Liver (tissue), 9 donors: ENCODE results near the gene ISG15. TPM values are rescaled to one million over a fixed set of nuclear protein-coding genes. Genes with fewer than 3 reads are reported as not detected.

Source experiments
- DNase-seq: peaks from one replicate; pipeline ENCODE4 v3.0.0-alpha.2; 2017; ENCODE audit warnings: low spot score
- H3K27ac ChIP-seq, 2 donors: one replicate each; pipeline ENCODE4 v1.7.0; 2013; ENCODE audit warnings: inconsistent platforms in 2 of 2, low read length in 2 of 2, control low read depth in 1 of 2, low read depth in 1 of 2, mild to moderate bottlenecking in 1 of 2
- H3K27me3 ChIP-seq, 4 donors: one replicate each; pipeline versions ENCODE4 v1.6.1 to v1.7.0; 2013; ENCODE audit warnings: low read length in 3 of 4, inconsistent platforms in 1 of 4, mild to moderate bottlenecking in 1 of 4, moderate library complexity in 1 of 4; ENCODE audit not compliant: control insufficient read depth in 4 of 4, insufficient read depth in 4 of 4
- H3K36me3 ChIP-seq, 4 donors: one replicate each; pipeline versions ENCODE4 v1.6.1 to v1.7.0; 2013; ENCODE audit warnings: low read length in 3 of 4, mild to moderate bottlenecking in 3 of 4, low read depth in 1 of 4, moderate library complexity in 1 of 4; ENCODE audit not compliant: control insufficient read depth in 4 of 4, insufficient read depth in 3 of 4
- H3K4me1 ChIP-seq, 4 donors: one replicate each; pipeline versions ENCODE4 v1.6.1 to v1.7.0; 2013; ENCODE audit warnings: low read length in 3 of 4, mild to moderate bottlenecking in 3 of 4, moderate library complexity in 1 of 4; ENCODE audit not compliant: control insufficient read depth in 4 of 4, insufficient read depth in 4 of 4
- H3K4me3 ChIP-seq, 3 donors: one replicate each; pipeline versions ENCODE4 v1.6.1 to v1.7.0; 2013; ENCODE audit warnings: low read length in 3 of 3, control low read depth in 1 of 3, low read depth in 1 of 3, mild to moderate bottlenecking in 1 of 3
- H3K9ac ChIP-seq, 2 donors: one replicate each; pipeline ENCODE4 v1.7.0; 2013; ENCODE audit warnings: low read length in 2 of 2, mild to moderate bottlenecking in 2 of 2, moderate library complexity in 2 of 2, control low read depth in 1 of 2, low read depth in 1 of 2
- H3K9me3 ChIP-seq, 4 donors: one replicate each; pipeline versions ENCODE4 v1.6.1 to v1.7.0; 2013; ENCODE audit warnings: low read length in 3 of 4; ENCODE audit not compliant: control insufficient read depth in 4 of 4
- EGR1 ChIP-seq, 2 donors: IDR thresholded peaks; 2 replicates each; pipeline ENCODE4 v1.6.1; 2016 to 2018; ENCODE audit warnings: antibody characterized with exemption in 2 of 2, low read depth in 2 of 2
- FOXA1 ChIP-seq: IDR thresholded peaks from 2 replicates; pipeline ENCODE4 v1.6.1; 2016; ENCODE audit warnings: antibody characterized with exemption
- FOXA2 ChIP-seq: IDR thresholded peaks from 2 replicates; pipeline ENCODE4 v1.6.1; 2016; ENCODE audit warnings: antibody characterized with exemption
- GABPA ChIP-seq, 2 donors: IDR thresholded peaks in 1 of 2; conservative IDR thresholded peaks in 1 of 2; 2 replicates each; pipeline ENCODE4 v1.6.1; 2016; ENCODE audit warnings: antibody characterized with exemption in 2 of 2, mild to moderate bottlenecking in 1 of 2, moderate library complexity in 1 of 2
- HNF4A ChIP-seq, 2 donors: conservative IDR thresholded peaks; 2 replicates each; pipeline ENCODE4 v1.6.1; 2016; ENCODE audit warnings: antibody characterized with exemption in 2 of 2, mild to moderate bottlenecking in 2 of 2
- HNF4G ChIP-seq: IDR thresholded peaks from 2 replicates; pipeline ENCODE4 v1.6.1; 2016; ENCODE audit warnings: antibody characterized with exemption
- JUND ChIP-seq, 2 donors: IDR thresholded peaks; 2 replicates each; pipeline ENCODE4 v1.6.1; 2016; ENCODE audit warnings: antibody characterized with exemption in 2 of 2
- NR2F2 ChIP-seq: IDR thresholded peaks from 2 replicates; pipeline ENCODE4 v1.6.1; 2016; ENCODE audit warnings: antibody characterized with exemption
- RAD21 ChIP-seq, 2 donors: IDR thresholded peaks; 2 replicates each; pipeline ENCODE4 v1.6.1; 2016; ENCODE audit warnings: antibody characterized with exemption in 2 of 2, mild to moderate bottlenecking in 2 of 2
- RXRA ChIP-seq, 2 donors: IDR thresholded peaks; 2 replicates each; pipeline ENCODE4 v1.6.1; 2017 to 2018; ENCODE audit warnings: antibody characterized with exemption in 2 of 2, mild to moderate bottlenecking in 1 of 2
- SP1 ChIP-seq: IDR thresholded peaks from 2 replicates; pipeline ENCODE4 v1.6.1; 2018; ENCODE audit warnings: antibody characterized with exemption, mild to moderate bottlenecking
- TAF1 ChIP-seq: conservative IDR thresholded peaks from 2 replicates; pipeline ENCODE4 v1.6.1; 2016; ENCODE audit warnings: antibody characterized with exemption, mild to moderate bottlenecking
- YY1 ChIP-seq: IDR thresholded peaks from 2 replicates; pipeline ENCODE4 v1.6.1; 2016; ENCODE audit warnings: antibody characterized with exemption, mild to moderate bottlenecking
- WGBS: extraction: QIAGEN DNeasy Blood & Tissue Kit; methylation state at CpG from one replicate; pipeline ENCODE4 v1.1.7; 2013; 5-methylcytosine and 5-hydroxymethylcytosine counted together
- polyA plus RNA-seq, 2 donors: library from polyadenylated mRNA; stranded (reverse) in 1 of 2; unstranded in 1 of 2; fragments of 200-250 nt in 1 of 2; fragments of >200 nt in 1 of 2; fragmentation: Nextera tagmentation in 1 of 2; extraction: Ambion mirVana in 1 of 2; gene quantifications; one replicate each; pipeline versions ENCODE4 v1.2.1 to v1.2.3, GENCODE V29; 2013 to 2015
- total RNA-seq, 2 donors: library from RNA; depleted of rRNA; stranded (reverse); fragments of >200 nt; gene quantifications; one replicate each; pipeline ENCODE4 v1.2.3, GENCODE V29; 2014
- TF ChIP-seq, protein P1 (sequence below): fragments of 150-350 bp; IDR thresholded peaks from 2 replicates; pipeline ENCODE4 v1.5.1; 2017; ENCODE audit warnings: improper control_type of control experiment, low read depth, low read length; ENCODE audit not compliant: missing input control
- TF ChIP-seq, protein P2 (sequence below): IDR thresholded peaks from 2 replicates; pipeline ENCODE4 v1.6.1; 2016; ENCODE audit warnings: antibody characterized with exemption
- TF ChIP-seq, protein P3 (sequence below): IDR thresholded peaks from 2 replicates; pipeline ENCODE4 v1.6.1; 2016; ENCODE audit warnings: antibody characterized with exemption, mild to moderate bottlenecking
- TF ChIP-seq, protein P4 (sequence below): IDR thresholded peaks from 2 replicates; pipeline ENCODE4 v1.6.1; 2016; ENCODE audit warnings: antibody characterized with exemption
- TF ChIP-seq, protein P5 (sequence below): IDR thresholded peaks from 2 replicates; pipeline ENCODE4 v1.6.1; 2016; ENCODE audit warnings: antibody characterized with exemption
- donor health status: healthy.
- donor health status: healthy.
- donor health status: healthy.
- donor health status: healthy.
- donor health status: healthy.

The ISG15 gene
- total and polyA plus RNA-seq, 4 donors: 9.3 to 89.4 (median 56.5) TPM

DNA sequence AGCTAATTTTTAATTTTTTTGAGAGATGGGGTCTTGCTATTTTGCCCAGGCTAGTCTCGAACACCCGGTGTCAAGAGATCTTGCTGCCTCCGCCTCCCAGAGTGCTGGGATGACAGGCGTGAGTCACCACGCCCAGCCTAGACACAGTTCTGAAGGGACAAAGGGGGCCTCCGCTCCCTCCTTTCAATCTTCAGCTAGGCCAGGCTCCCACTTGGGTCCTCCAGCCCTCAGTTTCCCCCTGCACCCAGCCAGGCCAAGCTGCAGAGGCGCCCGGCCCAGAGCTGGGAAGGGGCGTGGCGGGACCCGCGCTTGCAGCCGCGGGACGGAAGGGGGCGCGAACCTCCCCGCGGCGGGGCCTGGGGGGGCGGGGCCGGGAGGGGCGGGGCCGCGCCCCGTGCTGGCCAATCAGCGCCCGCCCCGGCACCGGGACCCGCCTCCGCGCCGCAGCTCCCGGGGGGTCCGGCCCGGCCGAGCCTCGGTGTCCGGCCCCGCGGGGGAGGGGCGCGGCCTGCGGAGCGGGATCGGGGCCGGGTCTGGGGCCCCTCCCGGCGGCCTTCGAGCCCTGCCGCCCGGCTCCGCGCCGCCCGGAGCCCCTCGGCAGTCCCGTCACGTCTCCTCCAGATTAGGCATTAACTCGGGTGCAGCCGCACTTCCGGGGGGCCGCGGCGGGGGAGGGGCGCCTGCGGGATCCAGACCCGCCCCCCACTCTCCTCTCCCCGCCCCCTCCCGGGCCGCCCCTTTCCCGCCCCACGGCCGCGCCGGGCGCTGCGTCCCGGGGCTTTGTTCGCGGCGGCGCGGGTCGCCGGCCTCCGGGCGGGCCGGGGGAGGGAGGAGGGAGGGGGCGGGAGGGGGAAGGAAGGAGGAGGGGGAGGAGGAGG is 6.1 kb downstream of the ISG15 start:
- TF ChIP-seq RAD21 (IDR thresholded peaks at IDR 0.05) (peak in 1 of 2 donors; percentile 11), HNF4G (no peak)
- TF ChIP-seq, protein P1, sequence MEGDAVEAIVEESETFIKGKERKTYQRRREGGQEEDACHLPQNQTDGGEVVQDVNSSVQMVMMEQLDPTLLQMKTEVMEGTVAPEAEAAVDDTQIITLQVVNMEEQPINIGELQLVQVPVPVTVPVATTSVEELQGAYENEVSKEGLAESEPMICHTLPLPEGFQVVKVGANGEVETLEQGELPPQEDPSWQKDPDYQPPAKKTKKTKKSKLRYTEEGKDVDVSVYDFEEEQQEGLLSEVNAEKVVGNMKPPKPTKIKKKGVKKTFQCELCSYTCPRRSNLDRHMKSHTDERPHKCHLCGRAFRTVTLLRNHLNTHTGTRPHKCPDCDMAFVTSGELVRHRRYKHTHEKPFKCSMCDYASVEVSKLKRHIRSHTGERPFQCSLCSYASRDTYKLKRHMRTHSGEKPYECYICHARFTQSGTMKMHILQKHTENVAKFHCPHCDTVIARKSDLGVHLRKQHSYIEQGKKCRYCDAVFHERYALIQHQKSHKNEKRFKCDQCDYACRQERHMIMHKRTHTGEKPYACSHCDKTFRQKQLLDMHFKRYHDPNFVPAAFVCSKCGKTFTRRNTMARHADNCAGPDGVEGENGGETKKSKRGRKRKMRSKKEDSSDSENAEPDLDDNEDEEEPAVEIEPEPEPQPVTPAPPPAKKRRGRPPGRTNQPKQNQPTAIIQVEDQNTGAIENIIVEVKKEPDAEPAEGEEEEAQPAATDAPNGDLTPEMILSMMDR: peak; percentile 45
- Histone ChIP-seq H3K4me1 (peaks cover 4 to 13% (median 7%) of the 10 kb centered on the region in 4 donors), H3K4me3 (peak overlapping the region in 1 of 3 donors; percentile 91), H3K9me3 (no peaks in the 10 kb centered on the region), H3K36me3 (no peaks in the 10 kb centered on the region), H3K27me3 (no peaks in the 10 kb centered on the region), H3K9ac (no peak overlapping the region), H3K27ac (peak overlapping the region; percentile 31 to 35)
- WGBS: 3% methylated on average over 80 of the region's 91 CpGs
- peak; percentile 83 for DNase-seq

DNA sequence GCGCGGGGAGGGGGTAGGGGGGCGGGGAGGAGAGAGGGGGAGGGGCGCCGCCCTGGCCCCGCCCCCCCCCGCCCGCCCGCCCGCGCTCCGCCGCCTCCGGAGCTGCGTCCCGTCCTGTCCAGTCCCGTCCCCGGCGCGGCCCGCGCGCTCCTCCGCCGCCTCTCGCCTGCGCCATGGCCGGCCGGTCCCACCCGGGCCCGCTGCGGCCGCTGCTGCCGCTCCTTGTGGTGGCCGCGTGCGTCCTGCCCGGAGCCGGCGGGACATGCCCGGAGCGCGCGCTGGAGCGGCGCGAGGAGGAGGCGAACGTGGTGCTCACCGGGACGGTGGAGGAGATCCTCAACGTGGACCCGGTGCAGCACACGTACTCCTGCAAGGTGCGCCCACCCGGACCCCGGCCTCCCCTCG is 6.7 kb downstream of the ISG15 start, which contains the start of gene AGRN:
AGRN (plus strand) TSS at position 121 of the 405 bp plus-strand sequence; CDS start at position 174, 53 bp downstream.
- Histone ChIP-seq H3K36me3 (no peaks in the 10 kb centered on the region), H3K4me3 (peak within 1 kb of the TSS; percentile 65 to 91 (median 77)), H3K4me1 (peaks cover 3 to 10% (median 7%) of the 10 kb centered on the region in 4 donors), H3K27me3 (no peaks in the 10 kb centered on the region), H3K27ac (peak within 1 kb of the TSS; percentile 31 to 35), H3K9ac (no peak within 1 kb of the TSS), H3K9me3 (no peaks in the 10 kb centered on the region)
- WGBS: under 1% methylated on average over 57 of the region's 58 CpGs
- TF ChIP-seq RXRA (IDR thresholded peaks at IDR 0.05): no peak
- no peak for TF ChIP-seq HNF4A (conservative IDR thresholded peaks at IDR 0.05)
- no peak for TF ChIP-seq HNF4G
- TF ChIP-seq GABPA (IDR thresholded peaks at IDR 0.05 in 1 of 2, conservative IDR thresholded peaks at IDR 0.05 in 1 of 2): no peak
- no peak for TF ChIP-seq NR2F2
- TF ChIP-seq JUND (IDR thresholded peaks at IDR 0.05): no peak
- TF ChIP-seq, protein P2, sequence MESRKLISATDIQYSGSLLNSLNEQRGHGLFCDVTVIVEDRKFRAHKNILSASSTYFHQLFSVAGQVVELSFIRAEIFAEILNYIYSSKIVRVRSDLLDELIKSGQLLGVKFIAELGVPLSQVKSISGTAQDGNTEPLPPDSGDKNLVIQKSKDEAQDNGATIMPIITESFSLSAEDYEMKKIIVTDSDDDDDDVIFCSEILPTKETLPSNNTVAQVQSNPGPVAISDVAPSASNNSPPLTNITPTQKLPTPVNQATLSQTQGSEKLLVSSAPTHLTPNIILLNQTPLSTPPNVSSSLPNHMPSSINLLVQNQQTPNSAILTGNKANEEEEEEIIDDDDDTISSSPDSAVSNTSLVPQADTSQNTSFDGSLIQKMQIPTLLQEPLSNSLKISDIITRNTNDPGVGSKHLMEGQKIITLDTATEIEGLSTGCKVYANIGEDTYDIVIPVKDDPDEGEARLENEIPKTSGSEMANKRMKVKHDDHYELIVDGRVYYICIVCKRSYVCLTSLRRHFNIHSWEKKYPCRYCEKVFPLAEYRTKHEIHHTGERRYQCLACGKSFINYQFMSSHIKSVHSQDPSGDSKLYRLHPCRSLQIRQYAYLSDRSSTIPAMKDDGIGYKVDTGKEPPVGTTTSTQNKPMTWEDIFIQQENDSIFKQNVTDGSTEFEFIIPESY: no peak
- TF ChIP-seq, protein P1: no peak
- no peak for TF ChIP-seq FOXA2
- TF ChIP-seq, protein P3, sequence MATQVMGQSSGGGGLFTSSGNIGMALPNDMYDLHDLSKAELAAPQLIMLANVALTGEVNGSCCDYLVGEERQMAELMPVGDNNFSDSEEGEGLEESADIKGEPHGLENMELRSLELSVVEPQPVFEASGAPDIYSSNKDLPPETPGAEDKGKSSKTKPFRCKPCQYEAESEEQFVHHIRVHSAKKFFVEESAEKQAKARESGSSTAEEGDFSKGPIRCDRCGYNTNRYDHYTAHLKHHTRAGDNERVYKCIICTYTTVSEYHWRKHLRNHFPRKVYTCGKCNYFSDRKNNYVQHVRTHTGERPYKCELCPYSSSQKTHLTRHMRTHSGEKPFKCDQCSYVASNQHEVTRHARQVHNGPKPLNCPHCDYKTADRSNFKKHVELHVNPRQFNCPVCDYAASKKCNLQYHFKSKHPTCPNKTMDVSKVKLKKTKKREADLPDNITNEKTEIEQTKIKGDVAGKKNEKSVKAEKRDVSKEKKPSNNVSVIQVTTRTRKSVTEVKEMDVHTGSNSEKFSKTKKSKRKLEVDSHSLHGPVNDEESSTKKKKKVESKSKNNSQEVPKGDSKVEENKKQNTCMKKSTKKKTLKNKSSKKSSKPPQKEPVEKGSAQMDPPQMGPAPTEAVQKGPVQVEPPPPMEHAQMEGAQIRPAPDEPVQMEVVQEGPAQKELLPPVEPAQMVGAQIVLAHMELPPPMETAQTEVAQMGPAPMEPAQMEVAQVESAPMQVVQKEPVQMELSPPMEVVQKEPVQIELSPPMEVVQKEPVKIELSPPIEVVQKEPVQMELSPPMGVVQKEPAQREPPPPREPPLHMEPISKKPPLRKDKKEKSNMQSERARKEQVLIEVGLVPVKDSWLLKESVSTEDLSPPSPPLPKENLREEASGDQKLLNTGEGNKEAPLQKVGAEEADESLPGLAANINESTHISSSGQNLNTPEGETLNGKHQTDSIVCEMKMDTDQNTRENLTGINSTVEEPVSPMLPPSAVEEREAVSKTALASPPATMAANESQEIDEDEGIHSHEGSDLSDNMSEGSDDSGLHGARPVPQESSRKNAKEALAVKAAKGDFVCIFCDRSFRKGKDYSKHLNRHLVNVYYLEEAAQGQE: no peak
- no peak for TF ChIP-seq SP1
- TF ChIP-seq, protein P4, sequence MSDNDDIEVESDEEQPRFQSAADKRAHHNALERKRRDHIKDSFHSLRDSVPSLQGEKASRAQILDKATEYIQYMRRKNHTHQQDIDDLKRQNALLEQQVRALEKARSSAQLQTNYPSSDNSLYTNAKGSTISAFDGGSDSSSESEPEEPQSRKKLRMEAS: no peak
- no peak for TF ChIP-seq TAF1
- TF ChIP-seq RAD21 (IDR thresholded peaks at IDR 0.05): no peak
- no peak for TF ChIP-seq YY1
- TF ChIP-seq, protein P5, sequence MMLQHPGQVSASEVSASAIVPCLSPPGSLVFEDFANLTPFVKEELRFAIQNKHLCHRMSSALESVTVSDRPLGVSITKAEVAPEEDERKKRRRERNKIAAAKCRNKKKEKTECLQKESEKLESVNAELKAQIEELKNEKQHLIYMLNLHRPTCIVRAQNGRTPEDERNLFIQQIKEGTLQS: no peak
- TF ChIP-seq EGR1 (IDR thresholded peaks at IDR 0.05; ENCODE audit: low read depth in 2 of 2): no peak
- TF ChIP-seq FOXA1: no peak
- peak; percentile 58 for DNase-seq
